ENCODE measurements around the gene CAMTA2.

GRCh38 chr17:4970273-4970672 lies 17.2 kb downstream of the CAMTA2 start:
- TF ChIP-seq GATA3 (IDR thresholded peaks at IDR 0.05; ENCODE audit: low read depth, low read length) (no peak), GATA2 (IDR thresholded peaks at IDR 0.05; ENCODE audit: low read depth, low read length) (no peak)

Data from SH-SY5Y (cell line).